Spinal cord (tissue), 10 donors: Measurements from ENCODE around the gene WFS1. TPM values are rescaled to one million over a fixed set of nuclear protein-coding genes. Genes with fewer than 3 reads are reported as not detected.

ENCODE experiments used
- DNase-seq, 6 donors: peaks; one replicate each; pipeline versions ENCODE4 v3.0.0 to v3.0.0-alpha.2; 2013 to 2015; ENCODE audit warnings: low spot score in 6 of 6, low read depth in 4 of 6
- H3K27ac ChIP-seq: one replicate; pipeline ENCODE4 v1.5.1; 2013; ENCODE audit warnings: low read depth, low read length, control low read depth
- H3K27me3 ChIP-seq: one replicate; pipeline ENCODE4 v1.6.1; 2013; ENCODE audit warnings: low read length; ENCODE audit not compliant: control insufficient read depth, insufficient read depth
- H3K36me3 ChIP-seq: one replicate; pipeline ENCODE4 v1.6.1; 2013; ENCODE audit warnings: low read length; ENCODE audit not compliant: control insufficient read depth, insufficient read depth
- H3K4me1 ChIP-seq: one replicate; pipeline ENCODE4 v1.6.1; 2013; ENCODE audit warnings: low read length; ENCODE audit not compliant: control insufficient read depth, insufficient read depth
- H3K4me3 ChIP-seq: one replicate; pipeline ENCODE4 v1.5.1; 2013; ENCODE audit warnings: low read depth, low read length, control low read depth
- H3K9me3 ChIP-seq: one replicate; pipeline ENCODE4 v1.6.1; 2013; ENCODE audit warnings: low read length; ENCODE audit not compliant: control insufficient read depth, insufficient read depth
- WGBS: methylation state at CpG from one replicate; pipeline ENCODE4 v1.1.5; 2013; ENCODE audit warnings: missing lambda C conversion rate; ENCODE audit not compliant: insufficient coverage; 5-methylcytosine and 5-hydroxymethylcytosine counted together
- polyA plus RNA-seq, 2 donors: library from polyadenylated mRNA; unstranded; fragments of 120-200 nt; gene quantifications; one replicate each; pipeline ENCODE4 v1.2.1, GENCODE V29; 2013; ENCODE audit not compliant: insufficient read length in 2 of 2
- total RNA-seq, 2 donors: library from RNA; depleted of rRNA in 1 of 2; stranded (reverse); fragments of 120-200 nt in 1 of 2; fragments of >200 nt in 1 of 2; gene quantifications; one replicate each; pipeline versions ENCODE4 v1.2.3 to v1.2.4, GENCODE V29; 2013 to 2014
- donor health status: healthy.

The WFS1 gene
- total and polyA plus RNA-seq, 4 donors = 13.7 to 42.1 (median 29.9) TPM

GRCh38 chr4:6235012-6235411 is 34.6 kb upstream of the WFS1 start:
- Histone ChIP-seq H3K4me3 (no peak overlapping the region), H3K27me3 (no peaks in the 10 kb centered on the region), H3K9me3 (no peaks in the 10 kb centered on the region), H3K36me3 (peaks cover 9% of the 10 kb centered on the region), H3K27ac (no peak overlapping the region), H3K4me1 (no peaks in the 10 kb centered on the region)
- no peak for DNase-seq
- 86% methylated on average over 1 of the region's 7 CpGs for WGBS

- Histone ChIP-seq H3K27me3 (no peaks in the 10 kb centered on the region), H3K4me1 (no peaks in the 10 kb centered on the region), H3K36me3 (peaks cover 6% of the 10 kb centered on the region), H3K27ac (no peak overlapping the region), H3K4me3 (no peak overlapping the region), H3K9me3 (no peaks in the 10 kb centered on the region)
- 86% methylated on average over 13 of the region's 17 CpGs for WGBS
- DNase-seq = no peak
Observed at GRCh38 chr4:6235901-6236640, 33.6 kb upstream of the WFS1 start.

- no peaks in the 10 kb centered on the region for H3K9me3 ChIP-seq
- DNase-seq = no peak
Observed at GRCh38 chr4:6236816-6237390, 32.7 kb upstream of the WFS1 start.

GRCh38 chr4:6239486-6239885 is 30.2 kb upstream of the WFS1 start:
- no peaks in the 10 kb centered on the region for H3K9me3 ChIP-seq
- no peak overlapping the region for H3K4me3 ChIP-seq
- H3K36me3 ChIP-seq = no peaks in the 10 kb centered on the region
- no peak overlapping the region for H3K27ac ChIP-seq
- DNase-seq = no peak
- no peaks in the 10 kb centered on the region for H3K4me1 ChIP-seq
- whole genome bisulfite sequencing = 82% methylated on average over 7 of the region's 8 CpGs
- no peaks in the 10 kb centered on the region for H3K27me3 ChIP-seq

More at GRCh38 chr4:6236816-6237390, 32.7 kb upstream of the WFS1 start:
- no peak overlapping the region for H3K27ac ChIP-seq
- WGBS = 92% methylated on average over 11 of the region's 12 CpGs
- H3K4me3 ChIP-seq = no peak overlapping the region
- H3K4me1 ChIP-seq = no peaks in the 10 kb centered on the region
- no peaks in the 10 kb centered on the region for H3K27me3 ChIP-seq
- peaks cover 6% of the 10 kb centered on the region for H3K36me3 ChIP-seq

GRCh38 chr4:6239968-6240367 is 29.7 kb upstream of the WFS1 start:
- Histone ChIP-seq H3K4me1 (peaks cover under 1% of the 10 kb centered on the region), H3K9me3 (no peaks in the 10 kb centered on the region), H3K4me3 (no peak overlapping the region), H3K27me3 (no peaks in the 10 kb centered on the region), H3K36me3 (no peaks in the 10 kb centered on the region), H3K27ac (no peak overlapping the region)
- no peak for DNase-seq
- WGBS = 83% methylated on average over 10 of the region's 11 CpGs

- 92% methylated on average over 13 of the region's 16 CpGs for WGBS
Observed at GRCh38 chr4:6241062-6241845, 28.4 kb upstream of the WFS1 start.

GRCh38 chr4:6242271-6243029 is 27.2 kb upstream of the WFS1 start:
- Histone ChIP-seq H3K36me3 (no peaks in the 10 kb centered on the region), H3K27me3 (no peaks in the 10 kb centered on the region), H3K9me3 (no peaks in the 10 kb centered on the region), H3K4me3 (no peak overlapping the region), H3K27ac (no peak overlapping the region), H3K4me1 (peaks cover 15% of the 10 kb centered on the region)
- no peak for DNase-seq
- WGBS = 68% methylated on average over 5 of the region's 12 CpGs

More at GRCh38 chr4:6241062-6241845, 28.4 kb upstream of the WFS1 start:
- H3K9me3 ChIP-seq = no peaks in the 10 kb centered on the region
- peaks cover 13% of the 10 kb centered on the region for H3K4me1 ChIP-seq
- no peaks in the 10 kb centered on the region for H3K27me3 ChIP-seq
- no peak overlapping the region for H3K27ac ChIP-seq
- H3K36me3 ChIP-seq = no peaks in the 10 kb centered on the region
- no peak overlapping the region for H3K4me3 ChIP-seq
- DNase-seq = no peak

GRCh38 chr4:6245246-6246169 is 24.1 kb upstream of the WFS1 start:
- Histone ChIP-seq H3K4me3 (peak overlapping the region; percentile 60), H3K9me3 (no peaks in the 10 kb centered on the region), H3K36me3 (no peaks in the 10 kb centered on the region), H3K27ac (peak overlapping the region; percentile 69), H3K27me3 (peaks cover 8% of the 10 kb centered on the region), H3K4me1 (peaks cover 15% of the 10 kb centered on the region)
- 7% methylated on average over 67 of the region's 67 CpGs for WGBS
- DNase-seq = peak in 3 of 6 donors; percentile 65 to 96 (median 93)
